ENCODE results near the gene ADAMTS2.

ADAMTS2 gene

DNA sequence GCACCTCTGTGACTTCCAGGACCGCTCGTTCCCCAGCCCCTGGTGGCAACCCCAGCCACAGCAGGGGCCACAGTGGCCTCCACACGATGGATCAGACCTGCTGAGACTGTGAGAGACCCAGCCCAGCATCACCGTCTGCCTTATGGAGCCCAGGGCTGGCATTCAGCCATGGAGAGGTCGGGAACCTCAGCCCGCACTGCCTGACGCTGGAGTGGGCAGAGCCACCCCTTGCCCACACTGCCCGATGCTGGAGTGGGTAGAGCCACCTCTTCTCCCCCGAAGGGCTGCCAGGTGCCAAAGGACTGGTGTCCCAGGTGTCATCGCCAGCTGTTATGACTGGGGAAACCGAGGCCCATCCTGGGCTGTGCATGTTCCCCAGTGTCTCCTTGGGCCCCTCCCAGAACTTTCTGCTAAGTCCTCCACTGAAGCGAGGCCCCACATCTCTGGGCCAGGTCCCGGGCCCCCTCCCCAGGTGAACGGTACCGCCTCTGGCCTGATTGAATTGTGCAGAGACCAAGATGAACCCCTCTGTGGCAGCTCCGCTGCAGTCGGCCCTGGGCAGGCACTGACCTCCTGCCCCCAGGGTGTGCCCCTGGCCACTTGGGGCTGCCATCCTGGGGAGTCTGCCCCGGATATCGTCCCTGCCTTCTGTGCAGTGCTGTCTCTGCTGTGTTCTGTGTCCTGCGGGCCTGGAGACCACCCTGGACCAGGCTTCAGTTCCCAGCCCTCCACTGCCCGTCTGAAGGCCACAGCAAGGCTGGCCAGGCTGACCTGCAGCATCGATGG is 137.1 kb downstream of the ADAMTS2 start:
- DNase-seq: no peak

DNA sequence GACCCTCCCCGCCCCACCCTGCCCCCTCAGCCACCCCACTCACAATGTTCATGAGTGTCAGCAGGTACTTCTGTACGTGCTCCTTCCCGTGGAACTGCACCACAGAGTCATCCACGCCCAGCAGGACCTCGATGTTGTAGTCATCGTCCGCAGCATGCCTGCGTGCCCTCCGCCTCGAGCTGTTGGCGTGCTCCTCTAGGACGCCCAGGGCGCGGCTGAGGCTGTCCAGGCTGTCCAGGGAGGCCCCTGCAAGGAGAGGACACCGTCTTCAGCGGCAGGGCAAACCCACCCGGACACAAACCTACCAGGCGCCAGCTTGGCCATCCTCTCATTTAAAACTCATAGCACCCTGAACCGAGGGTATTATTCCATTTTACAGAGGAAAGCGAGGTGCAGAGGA is 137.8 kb downstream of the ADAMTS2 start:
- no peak for DNase-seq

DNA sequence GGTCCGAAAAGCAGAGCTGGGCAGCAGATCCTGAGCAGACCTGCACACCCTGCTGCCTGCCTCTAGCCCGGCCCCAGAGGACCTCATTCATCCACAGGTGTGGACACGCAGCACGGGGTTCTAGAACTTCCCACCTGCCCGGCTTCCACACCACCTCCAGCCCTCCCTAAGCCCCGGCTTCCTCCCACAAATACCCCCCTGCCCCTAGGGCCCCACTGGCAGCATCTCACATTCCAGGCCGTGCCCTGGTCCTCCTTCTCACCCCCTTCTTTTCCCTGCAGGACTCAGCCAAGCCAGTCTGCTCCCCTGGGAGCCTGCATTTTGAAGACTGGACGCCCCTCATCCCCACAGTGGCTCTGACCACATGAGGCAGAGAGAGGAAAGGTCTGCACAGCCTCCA is 138.9 kb downstream of the ADAMTS2 start:
- no peak for DNase-seq

DNA sequence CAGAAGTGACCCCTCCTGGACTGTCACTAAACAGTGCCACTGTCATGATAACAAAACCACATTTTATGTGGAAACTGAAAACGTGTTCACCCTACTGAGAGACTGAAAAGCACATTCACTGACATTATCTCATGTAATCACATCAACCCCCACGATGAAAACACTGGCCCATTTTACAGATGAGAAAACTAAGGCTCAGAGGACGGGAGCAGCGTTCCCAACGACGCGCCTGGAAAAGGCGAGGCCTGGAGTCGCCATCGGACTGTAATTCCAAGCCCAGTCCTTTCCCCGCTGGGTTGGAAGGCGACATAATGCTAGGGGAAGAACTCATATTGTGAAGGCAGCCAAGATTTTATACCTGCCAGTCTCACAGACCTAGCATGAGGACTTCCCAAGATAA is 140.0 kb downstream of the ADAMTS2 start:
- DNase-seq: no peak

DNA sequence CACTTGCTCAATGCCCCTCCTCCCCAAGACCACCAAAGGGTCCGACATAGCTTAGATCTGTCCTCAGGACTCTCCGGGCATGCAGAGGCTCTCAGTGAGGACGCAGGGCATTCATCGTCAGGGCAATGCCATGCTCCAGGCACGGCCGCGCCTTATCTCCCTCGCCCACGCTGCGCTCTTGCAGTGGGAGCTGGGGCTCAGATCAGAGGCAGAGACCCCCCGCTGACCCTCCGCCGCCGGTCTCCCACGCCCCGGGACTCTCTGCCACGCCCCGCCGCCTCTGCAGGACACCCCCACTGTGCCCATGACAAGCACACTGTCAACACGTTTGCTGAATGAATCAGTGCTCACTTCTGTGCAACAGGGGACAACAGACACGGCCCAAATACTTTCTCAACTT is 140.7 kb downstream of the ADAMTS2 start:
- DNase-seq: no peak

DNA sequence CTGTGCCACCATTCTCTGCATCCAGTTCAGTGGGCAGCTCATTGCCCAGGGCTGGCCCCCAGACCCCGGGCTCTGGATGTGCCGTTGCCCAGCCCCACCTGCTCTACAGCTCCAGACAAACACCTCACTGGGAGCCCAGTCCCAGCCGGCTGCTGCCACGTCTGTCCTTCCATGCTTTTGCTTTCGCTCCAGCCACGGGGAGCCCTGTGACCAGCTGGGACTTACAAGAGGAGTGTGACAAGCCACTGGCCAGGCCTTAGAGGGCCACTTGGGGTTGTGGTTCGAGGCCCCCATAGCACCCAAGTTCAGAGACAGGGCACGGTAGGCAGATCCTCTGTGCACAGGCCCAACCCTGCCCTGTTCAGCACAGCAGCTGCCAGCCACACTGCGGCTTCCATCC is 142.0 kb downstream of the ADAMTS2 start:
- no peak for DNase-seq

DNA sequence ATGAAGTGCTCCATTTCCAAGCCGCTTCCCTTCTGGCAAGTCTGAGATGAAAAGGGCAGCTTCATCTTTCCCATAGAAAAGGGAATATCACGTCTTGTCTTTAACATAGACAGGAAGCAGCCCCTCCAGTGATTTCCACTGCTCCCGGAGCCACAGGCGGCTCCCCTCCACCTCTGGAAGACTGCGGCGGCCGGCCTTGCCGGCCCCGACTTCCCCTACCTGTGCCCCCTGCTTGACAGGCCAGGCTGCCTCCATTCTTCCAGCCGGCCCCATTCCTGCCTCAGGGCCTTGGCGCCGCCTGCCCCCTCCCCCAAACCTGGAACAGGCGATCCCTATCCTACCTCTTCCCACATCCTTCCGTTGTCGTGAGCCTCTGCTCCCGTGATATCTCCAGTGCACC is 143.3 kb downstream of the ADAMTS2 start:
- DNase-seq: no peak

DNA sequence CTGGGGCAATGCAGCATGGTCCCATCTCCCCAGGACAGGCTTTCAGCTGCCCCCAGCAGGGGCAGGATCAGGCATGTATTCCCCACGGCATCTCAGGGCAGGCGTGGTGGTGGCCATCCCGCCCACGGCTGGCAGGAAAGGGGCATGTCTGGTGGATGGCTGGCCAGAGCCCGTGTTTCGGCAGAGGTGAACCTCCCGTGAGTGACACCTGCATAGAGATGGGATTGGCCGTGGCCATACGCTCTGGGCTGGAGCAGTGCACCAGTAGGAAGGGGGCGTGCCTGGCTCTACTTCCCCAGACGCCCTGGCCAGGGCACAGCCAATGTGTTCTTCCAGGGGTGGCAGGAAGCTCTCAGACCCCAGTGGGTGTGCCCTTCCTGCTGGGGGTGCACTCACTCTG is 146.0 kb downstream of the ADAMTS2 start:
- DNase-seq: no peak

DNA sequence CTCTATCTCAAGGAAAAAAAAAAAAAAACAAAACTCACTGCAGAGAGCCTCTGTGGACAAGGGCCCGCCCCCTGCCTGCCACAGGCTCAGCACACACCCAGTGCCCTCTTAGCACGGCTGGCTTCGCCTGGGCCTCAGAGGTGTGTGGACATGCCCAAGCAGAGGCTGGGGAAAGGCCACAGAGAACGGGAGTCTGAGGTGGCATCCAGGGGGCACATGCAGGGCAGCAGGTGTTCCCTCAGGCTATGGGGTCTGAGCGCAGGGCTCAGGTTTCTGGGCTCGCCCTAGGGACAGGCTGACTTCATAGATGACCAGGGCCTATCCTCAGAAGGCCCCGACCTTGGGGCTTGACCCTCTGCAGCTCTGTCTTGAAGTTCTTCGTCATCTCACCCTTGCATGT is 146.4 kb downstream of the ADAMTS2 start:
- peak; percentile 4 for DNase-seq

DNA sequence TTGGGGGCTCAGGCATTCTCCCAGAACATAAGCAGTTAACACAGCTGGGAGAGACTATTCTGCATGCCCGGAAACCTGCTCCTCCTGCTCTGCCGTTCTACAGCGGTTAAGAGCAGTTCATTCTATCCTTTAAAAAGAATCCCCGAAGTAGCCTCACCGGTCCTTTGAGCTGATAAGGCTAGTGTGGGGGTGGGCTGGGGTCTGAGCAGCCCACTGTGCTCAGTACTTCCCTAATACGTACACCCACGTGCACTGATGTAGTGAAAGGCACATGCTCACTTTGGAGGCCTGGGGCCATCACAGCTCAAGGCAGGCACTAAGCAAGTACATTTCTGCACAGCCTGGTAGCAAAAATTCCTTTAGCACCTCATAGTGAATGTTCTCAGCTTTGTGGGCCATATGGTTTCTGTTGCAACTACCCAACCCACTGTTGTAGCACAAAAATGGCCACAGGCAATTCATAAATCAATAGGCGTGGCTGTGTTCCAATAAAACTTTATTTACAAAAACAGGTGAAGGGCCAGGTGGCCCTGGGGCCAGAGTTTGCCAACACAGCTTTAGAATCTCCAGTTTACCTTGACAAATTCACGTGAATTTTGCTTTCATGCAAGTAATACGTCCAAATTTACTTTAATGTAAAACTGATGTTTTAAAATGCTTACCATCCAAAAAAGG is 148.7 kb downstream of the ADAMTS2 start:
- no peak for DNase-seq

DNA sequence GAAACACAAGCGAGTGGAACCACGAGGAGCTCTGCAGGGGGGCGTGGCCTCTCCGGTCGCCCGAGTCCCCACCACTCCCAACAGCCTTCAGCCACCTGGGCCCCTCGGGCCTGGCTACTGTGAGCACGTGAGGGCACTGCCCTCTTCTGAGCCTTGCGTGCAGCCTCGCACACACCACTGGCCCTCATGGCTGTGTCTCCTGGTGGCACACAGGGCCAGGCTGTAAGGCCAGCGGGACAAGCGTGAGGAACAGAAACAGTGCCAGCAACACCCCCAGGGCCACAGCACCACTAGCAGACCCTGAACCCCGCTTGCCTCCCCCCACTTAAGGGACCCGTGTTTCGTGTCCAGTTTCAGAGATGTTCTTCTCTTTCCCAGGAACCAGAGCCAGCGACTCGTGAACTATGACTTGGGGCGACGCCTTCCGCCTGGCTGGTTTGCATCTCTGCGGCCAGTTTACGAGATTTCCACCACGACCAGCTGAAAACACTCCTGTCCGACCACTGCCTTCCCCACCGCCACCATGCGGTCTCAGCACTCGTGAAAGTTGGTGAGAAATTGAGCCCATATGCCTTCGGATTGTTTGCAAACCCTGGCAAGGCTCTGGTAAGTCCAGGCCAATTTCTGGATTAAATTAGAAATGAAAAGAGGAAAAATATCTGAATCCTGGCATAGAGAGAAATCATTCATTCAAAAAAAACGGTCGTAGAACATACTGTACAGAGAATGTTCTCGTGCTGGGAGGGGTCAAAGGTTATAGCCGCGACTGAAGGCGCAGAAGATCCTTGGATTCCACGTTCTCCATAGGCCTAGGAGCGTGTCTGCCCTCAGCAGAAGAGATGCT is 149.5 kb downstream of the ADAMTS2 start:
- DNase-seq: peak; percentile 7

DNA sequence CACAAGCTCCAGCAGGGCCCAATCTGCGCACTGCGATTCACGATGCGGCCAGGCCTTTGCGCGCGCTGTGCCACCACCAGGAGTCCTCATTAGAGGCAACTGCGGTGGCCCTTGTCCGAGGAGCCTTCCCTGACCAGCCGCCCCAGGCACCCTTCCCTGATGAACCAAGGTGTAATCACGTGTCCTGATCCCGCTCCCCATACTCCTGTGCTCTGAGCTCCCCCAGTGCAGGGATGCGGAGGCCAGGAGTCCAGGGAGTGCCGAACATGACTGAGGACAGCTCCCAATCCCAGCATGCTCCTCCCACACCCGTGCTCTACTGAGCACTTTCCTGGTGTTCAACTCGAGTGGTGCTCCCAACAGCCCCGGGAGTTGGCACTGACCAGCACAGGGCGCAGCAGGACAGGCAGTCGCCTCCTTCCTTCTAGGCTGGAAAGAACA is 150.3 kb downstream of the ADAMTS2 start:
- peak; percentile 4 for DNase-seq

DNA sequence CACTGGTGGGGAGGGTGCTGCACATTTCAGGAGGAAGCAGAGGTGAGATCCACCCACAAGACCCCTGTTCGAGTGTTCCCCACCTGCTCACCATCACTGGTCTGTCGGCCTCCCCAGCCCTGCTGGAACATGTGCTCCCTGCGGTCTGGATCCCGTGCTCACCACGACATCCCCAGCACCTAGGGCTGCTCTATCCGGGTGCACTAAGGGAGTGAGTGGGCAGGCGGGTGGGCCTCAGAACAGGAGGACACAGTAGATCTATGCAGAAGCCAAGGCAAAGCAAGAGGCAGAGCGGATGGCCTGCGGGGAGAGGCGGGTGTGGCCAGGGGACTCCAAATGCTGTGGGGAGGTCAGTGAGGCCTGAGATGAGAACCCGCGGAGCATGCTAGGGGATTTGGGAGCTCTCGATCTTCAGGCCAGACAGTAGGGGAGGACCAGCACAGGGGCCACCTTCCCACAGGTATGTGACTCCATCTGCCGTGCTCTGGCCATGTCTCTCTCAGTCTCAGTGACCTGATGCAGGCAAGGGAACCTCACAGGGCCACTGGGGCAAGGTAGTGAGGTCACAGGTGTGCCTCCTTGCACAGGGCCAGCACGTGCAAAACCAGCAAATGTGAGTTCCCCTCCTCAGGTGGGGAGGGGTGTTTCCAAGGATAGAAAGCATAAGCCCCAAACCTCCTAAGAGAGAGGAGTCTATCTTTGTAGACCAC is 150.9 kb downstream of the ADAMTS2 start:
- no peak for DNase-seq

DNA sequence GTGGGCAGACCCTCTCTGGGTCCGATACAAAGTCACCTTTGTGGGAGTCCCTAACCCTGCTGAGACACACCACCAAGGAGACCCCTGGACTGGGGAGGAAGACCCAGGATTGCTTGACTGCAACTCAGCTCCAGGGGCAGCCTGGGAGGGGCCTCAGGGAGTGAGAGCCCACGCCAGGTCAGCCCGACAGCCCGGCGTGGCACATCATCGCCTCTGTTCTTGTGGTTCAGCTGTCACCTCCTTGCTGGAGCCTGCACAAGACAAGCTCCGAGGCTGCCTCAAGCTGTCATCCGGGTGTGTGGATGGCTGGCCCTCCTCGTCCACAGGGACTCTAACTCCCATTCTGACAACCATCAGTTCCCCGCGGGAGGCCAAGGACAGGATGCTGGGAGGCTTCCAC is 151.5 kb downstream of the ADAMTS2 start:
- DNase-seq: no peak

DNA sequence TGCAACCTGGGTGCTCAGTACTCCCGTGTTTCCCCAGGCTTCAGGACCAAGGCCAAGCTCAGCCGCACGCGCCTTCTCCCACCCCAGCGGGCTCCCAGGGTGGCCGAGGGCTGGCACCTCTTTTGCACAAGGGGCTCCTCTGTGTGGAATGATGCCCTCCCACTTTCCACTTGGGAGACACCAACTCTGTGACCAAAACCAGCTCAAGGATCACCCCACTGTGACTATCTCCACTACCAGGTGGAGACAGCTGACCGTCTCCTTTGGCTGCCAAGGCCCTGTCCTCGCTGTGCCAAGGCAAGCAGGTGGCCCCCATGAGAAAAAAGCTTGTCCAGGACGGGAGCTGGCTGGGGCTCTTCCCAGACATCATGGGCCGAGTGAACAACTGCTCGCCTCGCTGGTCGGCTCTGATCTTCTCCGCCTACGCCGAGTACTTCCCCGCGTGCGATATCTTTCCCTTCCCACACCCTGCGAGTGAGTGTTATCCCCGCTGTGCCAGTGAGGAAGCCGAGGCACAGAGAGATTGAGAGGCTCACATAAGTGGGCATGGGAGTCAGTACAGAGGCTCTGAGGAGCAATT is 152.3 kb downstream of the ADAMTS2 start:
- no peak for DNase-seq

DNA sequence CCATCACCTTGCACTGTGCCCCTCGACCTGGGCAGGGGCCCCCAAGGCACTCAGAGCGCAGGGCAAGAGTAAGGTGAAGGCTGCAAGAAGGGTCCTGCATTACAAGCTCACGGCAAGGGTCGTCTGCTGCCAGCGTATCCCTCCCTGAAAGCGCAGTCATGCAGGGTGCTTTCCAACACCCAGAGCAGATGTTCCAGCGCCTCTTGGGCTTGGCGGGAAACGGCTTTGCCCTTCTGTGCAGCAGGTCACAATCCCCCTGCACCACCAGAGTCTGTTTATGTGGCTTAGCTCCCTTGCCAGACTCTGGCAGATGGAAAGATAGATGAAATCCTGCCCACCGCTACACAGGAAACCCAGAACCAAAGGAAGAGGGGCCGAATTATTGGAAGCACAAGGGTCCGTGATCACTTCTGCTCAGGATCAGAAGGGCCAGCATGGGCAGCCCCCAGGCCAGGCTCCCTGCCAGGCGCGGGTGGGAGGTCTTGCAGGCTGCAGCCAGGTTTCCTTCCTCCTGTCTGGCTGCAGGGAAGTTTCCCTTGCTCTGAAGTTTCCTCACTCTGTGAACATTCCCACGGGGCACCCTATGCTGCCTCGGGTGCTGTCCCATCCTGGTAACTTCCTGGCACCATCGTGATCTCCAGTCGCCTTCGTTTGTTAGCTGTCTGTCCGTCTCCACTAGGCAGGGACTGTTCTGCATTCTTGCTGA is 152.9 kb downstream of the ADAMTS2 start:
- no peak for DNase-seq

DNA sequence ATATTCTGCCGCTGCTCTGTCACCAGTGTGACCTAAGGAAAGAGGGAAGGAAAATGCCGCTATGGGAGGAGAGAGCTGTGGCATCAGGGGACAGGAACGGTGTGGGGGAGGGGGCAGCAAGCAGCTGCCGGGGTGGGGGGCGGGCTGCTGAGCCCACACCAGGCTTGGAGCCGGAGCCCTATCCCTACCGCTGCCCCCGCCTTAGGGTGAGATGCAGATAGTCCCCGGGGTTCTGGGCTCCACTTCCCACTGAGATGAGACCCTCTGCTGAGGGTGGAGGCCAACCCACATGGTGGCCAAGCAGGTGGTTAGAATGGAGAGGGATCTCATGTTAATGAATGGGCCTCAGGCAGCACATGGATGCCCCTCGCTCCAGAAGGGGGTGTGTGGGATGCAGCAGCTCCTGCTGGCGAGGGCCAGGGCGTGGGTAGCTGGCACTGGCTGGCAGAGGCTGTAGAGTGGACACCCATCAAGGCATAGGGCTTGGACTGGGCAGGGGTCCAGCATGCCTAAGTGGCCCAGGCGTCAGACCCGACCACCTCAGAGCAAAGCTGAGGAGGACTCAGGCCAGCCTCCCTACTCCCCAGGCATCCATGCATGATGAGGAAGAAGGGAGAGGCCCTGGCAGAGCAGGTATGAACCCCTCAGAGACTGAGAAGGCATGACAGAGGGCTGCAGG is 153.6 kb downstream of the ADAMTS2 start:
- DNase-seq: no peak

DNA sequence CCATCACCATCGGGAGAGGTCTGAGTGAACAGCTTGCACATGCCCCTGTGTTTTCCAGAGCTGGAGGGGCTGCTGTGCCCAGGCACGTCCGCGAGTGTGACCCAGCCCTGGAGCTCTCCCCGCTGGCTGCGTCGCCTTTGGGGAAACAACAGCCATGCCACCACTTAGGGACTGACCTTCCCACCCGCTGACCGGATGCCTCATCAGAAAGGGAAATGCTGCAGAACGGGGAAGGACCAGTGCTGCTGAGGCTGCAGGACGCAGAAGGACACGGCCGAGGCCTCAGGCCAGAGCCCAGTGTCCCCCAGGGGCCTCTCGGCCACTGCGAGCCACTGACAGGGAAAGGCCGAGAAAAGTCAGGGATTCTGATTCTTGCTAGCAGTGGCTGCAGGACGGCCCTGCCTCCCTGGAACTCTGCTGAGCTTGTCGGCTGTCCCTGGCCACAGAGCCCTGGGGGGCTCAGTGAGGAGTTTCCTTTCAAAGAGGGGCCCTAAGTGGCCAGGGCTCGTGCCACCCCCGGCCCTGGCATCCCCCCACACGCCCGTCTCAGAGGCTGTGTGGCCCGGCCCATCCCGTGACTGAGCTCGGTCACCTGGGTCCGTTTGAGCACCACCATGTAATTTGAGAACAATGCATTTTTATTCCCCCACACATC is 154.3 kb downstream of the ADAMTS2 start:
- no peak for DNase-seq

DNA sequence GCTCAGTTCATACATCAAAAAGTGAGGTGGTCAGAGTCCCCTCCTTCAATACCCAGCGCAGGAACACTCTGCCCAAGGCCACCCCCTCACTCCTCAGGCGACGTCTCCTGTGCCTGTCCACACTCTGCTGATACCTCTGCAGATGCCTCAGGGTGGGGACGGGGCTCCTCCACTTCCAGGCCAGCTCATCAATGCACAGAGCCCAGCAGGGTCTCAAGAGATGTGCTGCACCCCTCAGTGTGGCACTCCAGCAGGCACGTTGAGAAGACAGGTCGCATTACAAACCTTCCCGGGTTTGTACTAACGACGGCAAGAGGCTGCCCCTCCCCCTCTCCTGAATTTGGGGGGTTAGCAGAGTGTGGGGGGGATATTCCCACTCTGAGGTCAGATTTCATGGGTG is 156.6 kb downstream of the ADAMTS2 start:
- no peak for DNase-seq

DNA sequence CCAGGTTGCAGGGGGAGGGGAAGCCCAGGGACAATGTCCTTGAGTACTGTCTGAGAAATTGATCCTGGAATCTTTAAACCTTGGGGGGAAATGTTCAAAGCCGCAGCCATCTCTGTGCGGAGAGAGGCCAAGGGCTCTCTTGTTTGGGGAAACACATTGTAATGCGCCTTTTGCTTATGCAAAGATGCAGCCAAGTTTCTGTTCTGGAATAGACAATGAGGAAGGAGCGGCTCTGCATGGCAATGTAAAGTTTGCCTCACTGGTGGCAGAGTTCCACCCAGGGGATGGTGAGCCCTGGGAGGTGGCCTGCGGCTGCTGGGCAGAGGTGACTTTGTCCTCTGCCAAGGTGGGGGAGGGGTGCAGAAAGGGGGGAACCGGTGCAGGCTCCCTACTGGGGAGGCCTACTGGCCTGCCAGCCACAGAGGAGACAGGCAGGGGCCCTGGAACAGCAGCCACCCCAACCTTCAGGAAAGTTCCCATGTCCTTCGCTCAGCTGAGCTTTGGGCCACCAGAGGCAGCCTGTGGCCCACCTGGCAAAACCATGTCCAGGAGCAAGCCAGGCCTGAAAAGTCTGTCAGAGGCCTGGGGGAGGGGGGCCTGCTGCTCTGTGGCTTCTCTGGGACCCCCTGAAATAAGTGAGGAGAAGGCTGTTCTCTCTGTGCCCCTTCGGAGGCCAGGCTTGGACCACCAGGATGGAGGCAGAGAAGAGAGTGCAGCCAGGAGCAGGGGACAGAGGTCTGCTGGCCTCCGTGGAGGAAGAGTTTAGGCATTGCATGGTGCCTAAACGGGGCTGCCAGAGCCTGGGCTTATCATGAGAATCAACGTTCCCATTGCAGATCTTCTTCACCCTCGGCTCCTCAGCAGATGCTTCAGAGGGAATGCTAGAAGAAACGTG is 157.3 kb downstream of the ADAMTS2 start:
- no peak for DNase-seq

Measured in activated naive CD4-positive, alpha-beta T cell treated with anti-CD3 and anti-CD28 coated beads, Interleukin-2, amount 50 U/mL, for 16 hours (primary cell).